ENCODE measurements around the gene RHEB. TPM values are rescaled to one million over a fixed set of nuclear protein-coding genes. Genes with fewer than 3 reads are reported as not detected.
A peak's percentile ranks its signal among the peaks of the same experiment; 100 is the strongest.
"Not testable (repeated sequence)": the region's sequence is repeated elsewhere in the genome, so short reads cannot be mapped to it uniquely, and the experiment has no call there.

The RHEB gene
- total and polyA plus RNA-seq, 2 experiments from 2014 or later = 111 to 135 TPM

GRCh38 chr7:151520419-151521261, 945 bp upstream of the RHEB start:
- TF ChIP-seq EZH2 (IDR thresholded peaks at IDR 0.05; ENCODE audit: borderline replicate concordance) (no peak), EZH2phosphoT487 (IDR thresholded peaks at IDR 0.05; ENCODE audit: low read depth, severe bottlenecking, unreplicated experiment) (no peak), CTCF (IDR thresholded peaks at IDR 0.05; ENCODE audit: poor library complexity) (no peak)
- Histone ChIP-seq H3K27ac (peak overlapping the region; percentile 93), H3K79me2 (peaks cover 33% of the 10 kb centered on the region), H3K36me3 (replicated peaks; ENCODE audit: insufficient read depth, low read depth) (no peaks in the 10 kb centered on the region), H3K9me3 (ENCODE audit: low read depth) (no peaks in the 10 kb centered on the region), H2AFZ (no peak overlapping the region), H3K27me3 (no peaks in the 10 kb centered on the region), H3K9me2 (replicated peaks; ENCODE audit: insufficient read depth) (no peaks in the 10 kb centered on the region), H3K4me2 (peak overlapping the region; percentile 71), H3K4me1 (ENCODE audit: insufficient read depth) (peaks cover 2% of the 10 kb centered on the region), H3K4me3 (no peak overlapping the region), H4K20me1 (ENCODE audit: insufficient read depth, poor library complexity, severe bottlenecking) (peaks cover 31% of the 10 kb centered on the region)
- 94% methylated on average over 46 of the region's 55 CpGs for WGBS (ENCODE audit: low lambda C conversion rate, missing lambda C conversion rate)
- no peak for DNase-seq (ENCODE audit: low spot score)

DNA sequence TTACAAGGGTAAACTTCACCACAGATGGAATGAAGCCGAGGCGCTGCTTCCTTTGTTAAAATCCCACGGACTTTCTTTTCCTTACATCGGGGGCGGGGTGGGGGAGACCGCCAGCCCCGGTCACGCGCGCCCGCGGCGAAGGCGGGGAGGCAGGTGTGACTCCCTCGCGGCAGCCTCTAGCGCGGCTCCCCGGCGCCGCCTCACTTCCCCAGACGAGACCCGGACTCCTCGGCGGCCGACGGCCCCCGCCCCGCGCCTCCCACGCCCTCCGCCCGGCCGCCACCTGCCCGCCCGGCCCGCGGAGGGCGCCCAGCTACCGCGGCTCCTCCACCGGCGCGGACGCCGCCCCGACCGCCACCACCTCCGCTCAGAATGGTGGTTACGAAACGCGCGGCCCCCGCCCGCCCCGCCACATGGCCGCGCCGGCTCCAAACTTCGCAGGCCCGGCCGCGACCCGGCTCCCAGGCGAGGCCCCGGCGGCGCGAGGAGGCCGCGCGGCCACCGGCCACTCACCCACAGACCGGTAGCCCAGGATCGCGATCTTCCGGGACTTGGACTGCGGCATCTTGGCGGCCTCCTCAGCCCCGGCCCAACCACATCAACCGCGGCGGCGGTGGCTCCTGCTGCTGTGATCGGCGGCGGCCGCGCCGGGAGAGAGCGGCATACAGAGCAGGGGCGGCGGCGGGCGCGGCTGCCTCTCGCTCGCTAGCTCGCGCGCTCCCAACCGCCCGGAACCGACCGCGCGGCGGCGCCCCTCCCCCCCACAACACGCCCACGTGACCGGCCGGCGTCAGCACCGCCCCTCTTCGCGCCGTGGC, 539 bp downstream of the RHEB start:
- Histone ChIP-seq H3K79me2 (peaks cover 48% of the 10 kb centered on the region), H4K20me1 (ENCODE audit: insufficient read depth, poor library complexity, severe bottlenecking) (peaks cover 45% of the 10 kb centered on the region), H3K4me2 (peak overlapping the region; percentile 78), H3K27ac (peak overlapping the region; percentile 100), H3K4me3 (peak overlapping the region; percentile 77)
- 1% methylated on average over 31 of the region's 118 CpGs for WGBS (ENCODE audit: low lambda C conversion rate, missing lambda C conversion rate)
- not testable (repeated sequence) for H2AFZ ChIP-seq; H3K27me3 ChIP-seq; H3K9me3 ChIP-seq (ENCODE audit: low read depth); H3K4me1 ChIP-seq (ENCODE audit: insufficient read depth); H3K9me2 ChIP-seq (replicated peaks; ENCODE audit: insufficient read depth); H3K36me3 ChIP-seq (replicated peaks; ENCODE audit: insufficient read depth, low read depth)
- peak; percentile 74 for DNase-seq (ENCODE audit: low spot score)

GRCh38 chr7:151518105-151518946, 1.4 kb downstream of the RHEB start:
- Histone ChIP-seq H3K36me3 (replicated peaks; ENCODE audit: insufficient read depth, low read depth) (no peaks in the 10 kb centered on the region), H3K4me1 (ENCODE audit: insufficient read depth) (peaks cover 2% of the 10 kb centered on the region), H3K27ac (peak overlapping the region; percentile 100), H3K9me2 (replicated peaks; ENCODE audit: insufficient read depth) (no peaks in the 10 kb centered on the region), H4K20me1 (ENCODE audit: insufficient read depth, poor library complexity, severe bottlenecking) (peaks cover 53% of the 10 kb centered on the region), H3K27me3 (no peaks in the 10 kb centered on the region), H3K4me2 (peak overlapping the region; percentile 78), H3K4me3 (peak overlapping the region; percentile 77), H3K9me3 (ENCODE audit: low read depth) (no peaks in the 10 kb centered on the region), H2AFZ (no peak overlapping the region), H3K79me2 (peaks cover 56% of the 10 kb centered on the region)
- DNase-seq (ENCODE audit: low spot score) = peak; percentile 79
- TF ChIP-seq CTCF (IDR thresholded peaks at IDR 0.05; ENCODE audit: poor library complexity) = peak; percentile 18
- no peak for TF ChIP-seq EZH2phosphoT487 (IDR thresholded peaks at IDR 0.05; ENCODE audit: low read depth, severe bottlenecking, unreplicated experiment)
- WGBS (ENCODE audit: low lambda C conversion rate, missing lambda C conversion rate) = 2% methylated on average over 36 of the region's 36 CpGs

Data from hepatocyte (in vitro differentiated cells).